Rectal smooth muscle tissue (tissue), 1 donor: Measurements from ENCODE around the gene CNOT4.

Source experiments
- H3K27ac ChIP-seq: one replicate; pipeline ENCODE4 v1.7.0; 2013; ENCODE audit warnings: low read depth, low read length, inconsistent platforms
- H3K27me3 ChIP-seq: one replicate; pipeline ENCODE4 v1.7.0; 2013; ENCODE audit warnings: low read length; ENCODE audit not compliant: control insufficient read depth, insufficient read depth
- H3K36me3 ChIP-seq: one replicate; pipeline ENCODE4 v1.7.0; 2013; ENCODE audit warnings: low read length; ENCODE audit not compliant: control insufficient read depth, insufficient read depth
- H3K4me1 ChIP-seq: one replicate; pipeline ENCODE4 v1.7.0; 2013; ENCODE audit warnings: low read length; ENCODE audit not compliant: control insufficient read depth, insufficient read depth
- H3K4me3 ChIP-seq: one replicate; pipeline ENCODE4 v1.7.0; 2013; ENCODE audit warnings: low read length
- H3K9ac ChIP-seq: one replicate; pipeline ENCODE4 v1.7.0; 2013; ENCODE audit warnings: low read length

Gene CNOT4

GRCh38 chr7:135434047-135434446 lies 75.9 kb downstream of the CNOT4 start:
- H3K27ac ChIP-seq = no peak overlapping the region
- H3K36me3 ChIP-seq = no peaks in the 10 kb centered on the region
- H3K4me3 ChIP-seq = no peak overlapping the region
- H3K27me3 ChIP-seq = no peaks in the 10 kb centered on the region
- H3K4me1 ChIP-seq = no peaks in the 10 kb centered on the region
- H3K9ac ChIP-seq = no peak overlapping the region

GRCh38 chr7:135430626-135431025 lies 79.3 kb downstream of the CNOT4 start:
- no peaks in the 10 kb centered on the region for H3K27me3 ChIP-seq
- H3K4me3 ChIP-seq = no peak overlapping the region
- no peaks in the 10 kb centered on the region for H3K4me1 ChIP-seq
- no peak overlapping the region for H3K27ac ChIP-seq
- no peak overlapping the region for H3K9ac ChIP-seq
- no peaks in the 10 kb centered on the region for H3K36me3 ChIP-seq

GRCh38 chr7:135428879-135429278 lies 81.0 kb downstream of the CNOT4 start:
- Histone ChIP-seq H3K27me3 (no peaks in the 10 kb centered on the region), H3K4me1 (no peaks in the 10 kb centered on the region), H3K27ac (no peak overlapping the region), H3K36me3 (no peaks in the 10 kb centered on the region), H3K9ac (no peak overlapping the region), H3K4me3 (no peak overlapping the region)

- no peaks in the 10 kb centered on the region for H3K4me1 ChIP-seq
- no peaks in the 10 kb centered on the region for H3K36me3 ChIP-seq
- no peak overlapping the region for H3K27ac ChIP-seq
- no peak overlapping the region for H3K9ac ChIP-seq
- no peak overlapping the region for H3K4me3 ChIP-seq
- no peaks in the 10 kb centered on the region for H3K27me3 ChIP-seq
Measured at GRCh38 chr7:135428011-135428410, 81.9 kb downstream of the CNOT4 start.

- Histone ChIP-seq H3K4me3 (no peak overlapping the region), H3K27ac (no peak overlapping the region), H3K9ac (no peak overlapping the region), H3K36me3 (no peaks in the 10 kb centered on the region), H3K27me3 (no peaks in the 10 kb centered on the region), H3K4me1 (no peaks in the 10 kb centered on the region)
Measured at GRCh38 chr7:135427166-135427565, 82.7 kb downstream of the CNOT4 start.

GRCh38 chr7:135425036-135425435 lies 84.9 kb downstream of the CNOT4 start:
- no peaks in the 10 kb centered on the region for H3K4me1 ChIP-seq
- no peak overlapping the region for H3K4me3 ChIP-seq
- no peak overlapping the region for H3K9ac ChIP-seq
- no peak overlapping the region for H3K27ac ChIP-seq
- no peaks in the 10 kb centered on the region for H3K36me3 ChIP-seq
- no peaks in the 10 kb centered on the region for H3K27me3 ChIP-seq

GRCh38 chr7:135420786-135421185 lies 89.1 kb downstream of the CNOT4 start:
- no peaks in the 10 kb centered on the region for H3K4me1 ChIP-seq
- H3K36me3 ChIP-seq = no peaks in the 10 kb centered on the region
- no peaks in the 10 kb centered on the region for H3K27me3 ChIP-seq
- no peak overlapping the region for H3K4me3 ChIP-seq
- H3K9ac ChIP-seq = no peak overlapping the region
- H3K27ac ChIP-seq = no peak overlapping the region

GRCh38 chr7:135416431-135416830 lies 93.5 kb downstream of the CNOT4 start:
- H3K4me1 ChIP-seq = no peaks in the 10 kb centered on the region
- H3K27me3 ChIP-seq = no peaks in the 10 kb centered on the region

GRCh38 chr7:135414850-135415439 lies 95.0 kb downstream of the CNOT4 start:
- no peaks in the 10 kb centered on the region for H3K27me3 ChIP-seq
- no peak overlapping the region for H3K27ac ChIP-seq
- H3K9ac ChIP-seq = no peak overlapping the region
- H3K4me1 ChIP-seq = no peaks in the 10 kb centered on the region
- H3K4me3 ChIP-seq = no peak overlapping the region
- no peaks in the 10 kb centered on the region for H3K36me3 ChIP-seq

More at GRCh38 chr7:135416431-135416830, 93.5 kb downstream of the CNOT4 start:
- Histone ChIP-seq H3K9ac (no peak overlapping the region), H3K4me3 (no peak overlapping the region), H3K27ac (no peak overlapping the region), H3K36me3 (no peaks in the 10 kb centered on the region)

GRCh38 chr7:135414208-135414607 lies 95.7 kb downstream of the CNOT4 start:
- no peaks in the 10 kb centered on the region for H3K4me1 ChIP-seq
- H3K27ac ChIP-seq = no peak overlapping the region
- H3K9ac ChIP-seq = no peak overlapping the region
- no peaks in the 10 kb centered on the region for H3K36me3 ChIP-seq
- no peak overlapping the region for H3K4me3 ChIP-seq
- H3K27me3 ChIP-seq = no peaks in the 10 kb centered on the region

GRCh38 chr7:135411098-135411497 lies 98.8 kb downstream of the CNOT4 start:
- H3K36me3 ChIP-seq = no peaks in the 10 kb centered on the region

GRCh38 chr7:135410543-135410942 lies 99.4 kb downstream of the CNOT4 start:
- Histone ChIP-seq H3K9ac (no peak overlapping the region), H3K27ac (no peak overlapping the region), H3K4me3 (no peak overlapping the region), H3K27me3 (no peaks in the 10 kb centered on the region), H3K36me3 (no peaks in the 10 kb centered on the region), H3K4me1 (no peaks in the 10 kb centered on the region)

More at GRCh38 chr7:135411098-135411497, 98.8 kb downstream of the CNOT4 start:
- Histone ChIP-seq H3K27ac (no peak overlapping the region), H3K4me1 (no peaks in the 10 kb centered on the region), H3K9ac (no peak overlapping the region), H3K4me3 (no peak overlapping the region), H3K27me3 (no peaks in the 10 kb centered on the region)

- Histone ChIP-seq H3K27ac (no peak overlapping the region), H3K4me1 (no peaks in the 10 kb centered on the region), H3K4me3 (no peak overlapping the region), H3K27me3 (no peaks in the 10 kb centered on the region), H3K9ac (no peak overlapping the region), H3K36me3 (no peaks in the 10 kb centered on the region)
Measured at GRCh38 chr7:135409845-135410542, 99.9 kb downstream of the CNOT4 start.
